HG02840 (cell line): ENCODE data around the gene PLCB2.

Source experiments
- ATAC-seq: cut with Tn5 transposase; IDR thresholded peaks from one replicate; pipeline ENCODE4 v1.9.1; 2021; ENCODE audit warnings: mild to moderate bottlenecking, moderate library complexity, moderate number of reproducible peaks; ENCODE audit not compliant: unreplicated experiment, low FRiP score

The PLCB2 gene

DNA sequence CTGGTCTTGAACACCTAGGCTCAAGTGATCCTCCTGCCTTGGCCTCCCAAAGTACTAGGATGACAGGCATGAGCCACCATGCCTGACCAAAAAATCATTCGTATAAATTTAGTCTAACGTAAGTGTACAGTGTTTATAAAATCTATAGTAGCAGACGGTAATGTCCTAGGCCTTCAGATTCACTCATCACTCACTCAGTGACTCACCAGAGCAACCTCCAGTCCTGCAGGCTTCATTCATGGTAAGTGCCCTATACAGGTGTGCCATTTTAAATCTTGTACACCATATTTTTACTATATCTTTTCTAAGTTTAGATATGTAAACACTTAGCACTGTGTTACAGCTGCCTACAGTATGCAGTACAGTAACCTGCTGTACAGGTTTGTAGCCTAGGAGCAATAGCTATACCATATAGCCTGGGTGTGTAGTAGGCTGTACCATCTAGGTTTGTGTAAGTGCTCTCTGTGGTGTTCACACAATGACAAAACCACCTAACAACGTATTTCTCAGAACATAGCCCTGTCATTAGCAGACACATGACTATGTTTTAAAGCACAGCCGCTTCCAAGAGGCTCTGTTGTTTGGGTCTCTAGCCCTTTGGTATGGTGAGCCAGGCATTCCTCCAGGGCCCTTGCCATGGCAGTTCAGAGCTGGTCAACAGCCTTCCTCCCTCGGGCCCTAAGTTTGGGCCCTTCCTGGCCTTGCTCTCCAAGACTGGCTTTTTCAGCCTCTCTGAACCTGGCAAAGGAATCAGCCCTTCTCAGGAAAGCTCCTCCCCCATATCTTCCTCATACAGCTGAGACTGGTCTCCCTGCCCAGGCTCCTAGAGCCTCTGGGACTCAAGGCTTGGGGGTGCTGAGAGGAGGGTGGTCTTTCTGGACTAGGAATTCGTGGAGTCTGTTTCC lies 34.9 kb upstream of the PLCB2 start:
- no peak for ATAC-seq

DNA sequence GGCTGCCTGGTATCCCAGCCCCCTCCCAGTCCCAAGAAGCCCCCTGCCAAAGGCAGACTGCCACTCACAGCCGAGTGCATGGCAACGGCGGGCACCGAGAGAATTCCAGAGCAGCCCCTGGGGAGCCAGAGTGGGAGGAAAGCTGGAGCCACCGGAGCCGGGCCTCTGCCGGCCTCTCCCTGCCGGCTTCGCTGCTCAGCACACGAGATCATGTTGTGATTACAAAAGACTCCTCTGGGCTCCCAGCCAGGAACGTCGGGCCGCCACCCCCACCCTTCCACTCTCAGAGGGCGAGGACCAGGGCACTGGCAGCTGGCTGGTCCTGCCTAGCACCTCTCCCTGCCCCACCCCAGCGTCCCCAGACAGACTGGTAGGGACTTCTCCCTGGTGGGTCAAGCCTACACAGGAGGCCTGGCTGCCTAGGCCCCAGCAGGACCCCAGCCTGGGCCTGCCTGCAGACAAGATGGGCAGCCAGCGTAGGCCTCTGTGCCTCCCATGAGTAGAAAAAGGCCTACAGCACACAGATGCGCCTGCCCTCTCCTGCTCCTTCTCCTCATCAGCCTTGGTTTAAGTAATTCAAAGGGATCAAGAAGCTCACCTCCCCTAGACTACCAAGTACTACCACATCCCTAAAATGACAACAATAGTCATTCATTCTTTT lies 33.1 kb upstream of the PLCB2 start, which contains the start of gene CCDC9B:
Gene CCDC9B, minus strand, starts transcription at position 200 of the 661 bp plus-strand sequence. Its CDS starts 120 bp downstream, at position 80.
- ATAC-seq = no peak

DNA sequence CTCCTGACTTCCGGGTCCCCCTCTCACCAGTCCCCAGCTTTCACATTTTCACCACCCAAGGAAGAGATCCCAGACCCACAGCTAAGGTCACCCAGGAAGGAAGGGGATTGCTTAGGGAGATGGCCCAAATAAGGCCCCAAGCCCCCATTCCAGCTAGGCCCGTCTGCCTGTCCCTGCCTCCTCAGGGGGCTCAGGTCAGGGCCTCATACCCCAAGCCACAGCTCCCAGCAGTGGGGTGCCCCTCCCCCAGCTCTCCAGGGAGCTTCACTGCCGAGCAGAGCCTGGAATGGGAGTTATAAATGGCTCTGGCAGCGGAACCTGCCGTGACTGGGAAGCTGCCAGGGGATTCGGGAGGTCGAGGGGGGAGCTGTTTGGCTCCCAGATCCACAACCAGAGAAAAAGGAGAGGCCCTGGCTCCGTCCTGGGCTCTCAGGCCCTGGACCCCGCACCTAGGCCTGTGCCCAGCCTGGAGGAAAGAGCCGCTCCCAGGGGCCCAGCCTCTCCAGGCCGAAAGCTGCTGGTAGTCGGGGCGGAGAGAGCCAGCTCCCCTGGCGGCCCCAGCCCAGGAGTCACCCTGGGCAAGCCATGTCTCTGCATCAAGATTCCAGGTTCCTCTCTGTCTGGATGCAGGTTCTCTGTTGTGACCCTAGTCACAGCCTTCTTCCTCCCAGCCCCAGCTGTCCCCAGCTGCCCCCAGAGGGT lies 32.5 kb upstream of the PLCB2 start:
- no peak for ATAC-seq

DNA sequence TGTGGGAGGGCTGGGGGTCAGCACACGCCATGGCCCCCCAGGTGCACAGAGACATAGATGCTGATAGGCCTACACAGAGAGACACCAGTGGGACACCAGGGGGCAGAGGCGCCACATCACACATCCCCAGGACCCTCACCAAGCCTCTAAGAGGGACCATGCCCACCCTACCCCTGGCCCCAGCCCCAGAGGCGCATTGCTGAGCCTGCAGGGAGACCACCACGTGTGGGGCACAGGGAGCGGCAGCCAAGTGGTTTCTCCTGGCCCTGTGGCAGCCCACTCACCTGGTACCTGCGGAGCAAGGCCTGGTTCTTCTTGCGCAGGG lies 31.8 kb upstream of the PLCB2 start:
- ATAC-seq = no peak

DNA sequence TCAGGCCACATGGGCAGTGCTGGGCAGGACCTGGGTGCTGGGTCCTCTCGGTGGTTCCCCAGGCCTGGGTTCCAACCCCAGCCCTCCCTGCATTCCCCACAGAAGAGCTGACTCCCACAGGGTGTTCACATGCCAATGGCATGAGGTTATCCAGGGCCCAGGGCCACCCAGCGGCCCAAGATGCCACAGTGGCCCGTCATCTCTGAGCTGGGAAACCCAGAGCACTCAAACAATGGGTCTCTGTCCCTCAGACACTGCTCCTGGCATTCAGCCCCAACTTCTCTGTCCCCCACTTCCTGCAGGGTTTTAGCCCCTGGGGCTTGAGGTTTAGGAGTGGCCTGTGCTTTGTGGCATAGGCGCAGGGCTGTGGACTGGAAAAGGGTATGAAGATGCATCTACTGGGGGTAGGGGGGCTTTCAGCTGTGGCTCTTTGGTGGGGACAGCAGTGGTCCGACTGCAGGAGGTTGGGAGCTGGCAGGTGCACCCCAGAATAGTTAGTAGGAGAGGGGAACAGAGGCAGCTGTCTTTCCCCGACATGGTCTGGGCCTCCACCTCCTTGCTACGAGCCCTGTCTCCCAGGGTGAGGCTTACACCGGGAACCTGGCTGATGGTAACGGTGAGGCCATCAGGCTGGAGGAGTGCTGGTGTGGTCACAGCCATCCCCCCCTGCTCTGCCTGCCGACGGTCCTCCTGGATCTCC lies 31.3 kb upstream of the PLCB2 start:
- ATAC-seq = no peak

DNA sequence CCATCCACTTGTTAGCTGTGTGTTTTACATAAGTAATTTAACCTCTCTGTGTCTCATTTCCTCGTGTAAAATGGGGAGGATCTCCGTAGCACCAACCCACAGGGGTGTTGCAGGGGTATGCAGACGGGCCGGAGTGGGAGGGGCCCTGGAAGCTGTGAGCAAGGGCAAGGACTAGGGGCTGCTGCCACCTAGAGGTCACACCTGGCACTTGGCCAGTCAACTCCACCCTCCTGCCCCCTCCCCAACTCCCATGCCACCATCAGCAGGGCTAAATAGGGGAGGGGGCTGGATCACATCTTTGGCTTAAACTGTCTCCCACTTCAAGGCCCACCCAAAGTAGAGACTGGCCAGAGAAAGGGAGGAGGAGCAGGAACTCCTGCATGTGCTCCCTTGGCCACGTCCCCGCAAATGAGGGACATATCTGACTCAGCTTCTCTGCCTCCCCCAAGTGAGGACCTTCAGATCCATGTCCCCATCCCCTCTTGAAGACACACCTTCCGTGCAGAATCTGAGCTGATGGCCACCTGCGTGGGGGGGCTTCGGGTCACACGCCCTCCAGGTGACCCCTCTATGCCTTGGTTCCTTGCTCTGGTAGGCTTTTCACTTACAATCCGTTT lies 30.4 kb upstream of the PLCB2 start:
- no peak for ATAC-seq

DNA sequence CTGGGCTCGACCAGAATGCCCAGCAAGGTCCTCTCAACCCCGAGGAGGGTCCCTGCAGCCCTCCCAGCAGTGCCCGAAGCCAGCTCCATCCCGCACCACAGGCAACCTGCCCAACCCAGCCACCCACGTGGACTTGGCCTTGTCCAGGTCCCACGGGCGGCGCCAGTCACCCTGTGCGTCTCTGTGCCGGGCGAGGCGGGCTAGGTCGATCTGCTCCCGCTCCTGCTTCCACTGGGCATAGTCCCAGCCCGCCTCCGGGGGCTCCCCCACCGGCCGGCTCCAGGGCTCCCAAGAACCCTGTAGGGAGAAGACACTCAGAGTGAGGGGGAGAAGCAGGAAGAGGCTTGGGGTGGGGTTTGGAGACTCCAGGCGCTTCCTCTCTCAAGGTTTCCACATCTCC lies 29.9 kb upstream of the PLCB2 start:
- ATAC-seq = no peak

DNA sequence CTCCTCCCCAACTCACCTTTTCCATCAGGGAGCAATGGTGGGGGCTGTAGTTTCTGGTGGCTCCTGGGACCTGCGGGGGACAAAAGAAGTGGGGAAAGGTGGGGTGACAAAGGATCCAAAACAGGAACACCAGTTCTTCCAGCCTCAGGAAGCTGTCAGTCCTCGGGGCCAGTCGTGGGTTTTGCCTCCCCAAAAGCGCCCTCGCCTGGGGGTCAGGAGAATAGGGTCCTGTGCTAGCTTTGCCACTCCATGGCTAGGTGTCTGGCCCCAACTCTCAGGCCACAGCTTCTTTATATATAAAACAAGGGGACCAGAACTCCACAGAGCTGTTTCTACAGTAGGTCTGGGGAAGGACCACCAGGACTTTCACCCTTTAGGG lies 29.0 kb upstream of the PLCB2 start:
- ATAC-seq = no peak

DNA sequence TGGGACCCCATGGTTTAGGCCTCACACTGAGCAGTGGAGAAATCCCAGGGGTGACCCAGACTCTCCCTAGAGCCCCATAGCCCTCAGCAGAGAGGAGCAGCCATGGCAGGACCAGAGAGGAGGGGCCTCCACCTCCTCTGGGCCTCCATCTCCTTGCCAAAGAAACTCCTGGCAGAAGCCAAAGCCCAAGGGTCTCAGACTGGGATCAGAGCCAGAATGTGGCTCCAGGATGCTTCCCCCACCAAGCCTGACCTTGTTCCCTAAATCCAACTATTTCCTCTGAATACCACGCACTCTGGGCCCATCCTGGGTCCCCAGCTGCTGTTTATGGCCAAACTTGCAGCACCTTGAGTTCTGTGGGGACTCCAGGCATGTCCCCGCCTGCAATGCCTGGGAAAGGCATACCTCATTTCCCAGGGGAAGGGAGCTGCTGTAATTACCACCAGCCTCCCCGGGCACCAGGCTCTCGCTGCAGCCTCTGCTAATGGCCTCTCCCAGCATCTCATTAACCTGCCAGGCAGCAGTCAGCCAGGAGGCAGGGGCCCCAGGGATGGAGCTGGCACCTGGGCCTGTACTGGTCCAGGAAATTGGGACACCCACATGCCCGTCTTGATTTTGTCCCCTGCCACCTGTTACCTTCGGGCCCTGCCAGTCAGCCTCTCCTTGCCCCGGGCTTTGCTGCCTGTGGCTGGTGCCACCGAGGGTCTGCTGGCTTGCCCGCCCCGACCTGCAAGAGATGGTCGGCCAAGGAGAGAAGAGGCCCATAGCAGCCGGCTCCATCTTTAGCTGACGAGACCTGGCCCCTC lies 28.4 kb upstream of the PLCB2 start:
- ATAC-seq = no peak

DNA sequence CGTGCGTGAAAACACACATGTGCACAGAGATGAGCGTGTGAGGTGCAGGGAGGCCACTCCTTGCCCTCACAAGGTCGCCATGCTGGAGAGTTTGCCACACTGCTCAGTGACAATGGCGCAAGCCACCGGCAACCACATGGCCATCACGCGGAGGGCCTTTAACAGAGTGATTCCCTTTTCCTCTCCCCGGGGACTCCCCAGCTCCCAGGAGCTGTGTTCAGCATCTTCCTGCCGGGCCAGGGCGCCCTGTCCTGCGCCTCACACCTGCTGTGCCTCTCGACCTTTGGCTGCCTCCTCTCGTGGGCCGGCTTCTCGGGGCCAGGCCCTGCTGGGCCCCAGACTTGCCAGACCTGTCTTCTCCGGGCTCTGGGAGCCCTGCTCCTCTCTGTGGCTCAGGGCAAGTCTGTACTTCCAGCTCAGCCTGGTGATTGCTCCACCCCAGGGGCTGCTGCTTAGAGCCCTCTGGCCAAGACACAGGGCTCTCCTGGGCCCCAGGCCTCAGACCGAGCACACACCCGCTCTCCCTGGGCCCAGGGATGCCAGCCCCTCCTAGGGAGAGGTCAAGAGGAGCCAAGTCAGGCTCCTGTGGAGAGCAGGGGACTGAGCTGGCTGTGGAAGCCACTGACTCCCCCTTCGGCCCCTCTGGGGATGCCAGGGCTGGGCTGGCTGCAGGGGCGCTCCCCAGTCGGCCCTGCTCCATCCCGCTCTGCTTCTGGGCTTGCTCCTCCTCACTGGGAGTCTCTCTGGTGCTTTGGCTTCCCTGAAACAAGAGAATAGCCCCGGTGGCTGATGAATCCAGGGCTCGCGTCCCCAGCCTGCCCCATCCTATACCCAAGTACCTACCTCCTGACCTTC lies 27.4 kb upstream of the PLCB2 start:
- no peak for ATAC-seq

DNA sequence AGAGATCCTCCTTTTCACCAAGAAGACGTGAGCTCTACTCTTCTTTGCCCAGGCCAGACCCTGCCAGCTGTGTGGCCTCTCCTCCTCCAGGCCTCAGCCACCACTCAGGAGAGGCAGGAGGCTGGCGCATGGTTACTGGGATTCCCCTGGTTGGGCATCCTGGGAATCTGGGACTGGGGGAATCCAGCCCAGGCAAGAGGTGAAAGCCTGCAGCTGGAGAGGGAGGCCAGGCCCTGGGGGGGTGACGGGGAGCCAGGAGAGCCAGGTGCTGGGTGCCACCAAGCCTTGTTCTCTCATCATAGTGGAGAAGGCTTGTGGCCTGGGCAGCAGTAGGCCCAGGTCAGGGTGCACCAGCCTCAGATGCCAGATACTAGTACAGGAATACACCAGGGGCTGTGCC lies 26.8 kb upstream of the PLCB2 start:
- ATAC-seq = no peak

DNA sequence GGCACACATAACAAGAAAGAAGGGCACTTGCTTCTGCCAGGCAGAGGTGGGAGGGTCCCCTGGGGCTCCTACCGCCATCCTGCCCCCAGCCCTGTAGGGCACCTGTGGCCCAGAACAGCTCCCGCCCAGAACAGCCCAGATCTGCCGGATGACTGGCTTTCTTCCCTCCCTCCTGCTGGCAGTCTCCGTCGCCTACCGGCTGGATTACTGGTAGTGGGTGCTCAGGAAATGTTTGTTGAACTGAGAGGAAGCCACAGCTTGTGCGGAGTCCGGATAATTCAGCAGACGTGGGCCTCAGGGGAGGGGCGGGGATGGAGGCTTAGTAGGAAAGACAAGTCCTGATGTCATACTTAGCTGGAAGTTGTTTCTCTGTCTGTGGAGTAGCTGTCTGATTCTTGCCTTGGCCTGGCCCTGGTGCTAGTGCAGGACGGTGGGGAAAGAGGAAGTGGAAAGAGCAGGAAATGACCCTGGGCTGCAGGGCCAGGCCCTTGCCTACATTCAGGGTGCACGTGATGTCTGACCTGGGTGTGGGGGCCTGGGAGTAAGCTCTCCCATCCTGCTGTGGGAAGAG lies 26.3 kb upstream of the PLCB2 start:
- no peak for ATAC-seq

DNA sequence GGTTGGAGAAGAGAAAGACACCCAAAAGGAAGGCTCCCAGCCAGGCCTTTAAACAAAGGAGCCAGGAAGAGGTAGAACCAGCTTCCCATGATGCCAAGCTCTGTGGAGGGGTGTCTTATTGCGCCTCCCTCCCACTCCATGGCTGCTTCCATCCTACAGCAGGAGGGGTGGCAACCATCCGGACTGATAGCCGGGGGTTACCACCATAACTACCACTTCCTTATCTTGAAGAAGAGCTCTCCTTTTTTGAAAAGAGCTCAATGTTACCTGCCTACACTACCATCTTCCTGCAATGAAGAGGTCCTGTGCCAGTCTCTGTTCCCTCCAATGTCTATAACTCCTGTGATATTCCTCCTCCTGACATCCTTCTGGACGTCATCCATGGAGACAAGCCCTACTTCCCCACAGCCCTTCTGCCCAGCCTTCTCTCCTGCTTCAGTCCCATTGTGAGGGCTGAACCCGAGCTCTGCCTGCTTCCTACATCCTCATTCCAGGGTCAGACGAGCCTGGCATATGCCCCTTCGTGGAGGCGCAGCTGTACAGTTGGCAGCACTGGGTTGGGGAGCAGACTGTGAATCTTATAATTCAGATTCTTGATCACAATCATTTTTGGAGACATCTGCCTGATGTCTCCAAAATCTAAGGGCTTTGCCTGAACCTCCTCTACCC lies 24.5 kb upstream of the PLCB2 start:
- ATAC-seq = no peak

DNA sequence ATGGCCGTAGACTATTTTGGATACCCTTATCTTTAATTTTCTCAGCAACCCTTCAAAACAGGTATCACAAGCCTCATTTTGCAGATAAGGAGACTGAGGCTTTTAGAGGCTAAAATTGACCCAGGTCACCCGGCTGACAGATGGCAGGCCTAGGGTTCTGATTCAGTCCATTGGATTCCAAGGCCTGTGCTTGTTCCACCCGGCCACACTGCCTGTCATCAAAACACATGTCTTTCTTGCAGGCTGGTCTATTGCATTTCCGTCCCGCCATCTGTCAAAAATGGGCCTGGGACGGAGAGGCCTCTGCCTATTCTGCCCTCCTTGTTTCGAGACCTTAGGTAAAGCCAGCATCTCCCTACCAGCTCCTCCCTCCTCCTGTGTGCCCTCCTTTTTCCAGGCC lies 23.9 kb upstream of the PLCB2 start:
- ATAC-seq = no peak

DNA sequence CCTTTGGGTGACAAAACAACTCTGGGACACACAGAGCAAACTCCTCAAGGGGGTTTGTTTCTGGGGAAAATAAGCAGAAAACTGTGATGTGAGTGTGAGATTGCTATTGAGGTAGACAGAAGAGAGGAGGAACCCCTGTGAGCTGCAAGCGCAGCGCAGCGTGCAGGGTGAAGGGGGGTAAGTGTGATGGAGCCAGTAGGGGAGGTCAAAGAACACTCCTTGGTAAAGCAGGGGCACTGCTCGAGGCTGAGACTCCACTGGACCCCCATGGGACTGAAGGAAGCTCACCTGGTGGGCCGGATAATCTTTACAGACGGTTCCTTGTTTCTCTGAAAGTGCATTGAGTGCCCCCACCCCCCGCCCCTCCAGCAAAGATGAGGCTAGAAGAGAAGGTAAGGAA lies 23.3 kb upstream of the PLCB2 start:
- ATAC-seq = no peak

DNA sequence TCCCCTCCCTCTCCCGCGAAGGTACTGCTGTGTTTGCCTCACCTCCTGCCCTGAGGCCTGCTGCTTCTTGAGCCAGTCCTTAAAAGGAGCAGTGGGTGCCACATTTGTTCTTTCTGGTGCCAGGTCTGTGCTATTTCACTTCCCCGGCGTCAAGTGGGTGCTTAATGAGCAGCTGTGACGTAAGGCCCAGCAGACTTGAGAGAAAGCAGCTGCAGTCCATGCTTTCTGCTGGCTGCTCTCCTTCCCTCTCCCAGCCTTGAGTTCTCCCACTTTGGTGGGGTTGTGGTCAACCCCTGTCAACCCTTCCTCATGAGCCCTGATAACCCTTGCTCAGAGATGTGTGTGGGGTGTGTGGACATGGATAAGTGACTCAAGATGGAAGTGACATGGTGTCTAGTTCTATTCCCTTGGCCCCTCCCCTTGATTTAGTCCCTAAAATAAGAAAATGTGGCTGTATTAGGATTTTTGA lies 22.7 kb upstream of the PLCB2 start:
- ATAC-seq = no peak

DNA sequence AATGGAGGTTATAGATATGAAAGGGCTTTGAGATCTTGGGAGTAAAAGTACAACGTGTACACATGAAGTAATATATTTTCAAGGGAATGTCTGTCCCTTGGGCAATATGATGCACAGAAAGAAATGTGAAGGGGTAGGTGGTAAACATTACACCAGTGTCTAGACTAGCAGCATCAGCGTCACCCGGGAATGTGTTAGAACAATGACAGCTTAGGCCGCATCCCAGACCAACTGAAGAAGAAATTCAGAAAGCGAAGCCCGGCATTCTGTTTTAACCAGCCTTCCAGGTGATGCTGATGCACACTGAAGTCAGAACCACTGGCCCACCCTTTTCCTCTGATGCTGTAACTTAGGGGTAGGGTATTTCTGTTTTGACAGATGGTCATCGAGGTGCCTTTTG lies 22.1 kb upstream of the PLCB2 start:
- no peak for ATAC-seq

DNA sequence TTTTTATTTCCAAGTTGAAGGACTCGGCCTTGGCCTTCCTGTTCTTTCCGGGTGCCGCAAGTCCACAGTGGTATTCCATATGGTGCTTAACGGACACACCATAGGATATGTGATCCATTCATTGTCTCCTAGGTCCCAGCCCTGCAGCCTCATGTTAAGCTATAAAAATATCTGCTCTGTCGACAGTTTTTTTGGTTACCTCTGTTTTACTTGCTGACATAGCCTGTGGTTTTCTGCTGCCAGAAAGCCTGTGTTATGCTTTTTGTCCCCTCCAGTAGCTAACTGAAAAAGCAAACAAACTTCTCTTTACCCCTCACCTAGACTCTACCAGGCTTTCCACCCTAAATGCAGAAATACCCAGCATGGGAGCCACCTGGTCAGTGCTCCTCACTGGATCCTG lies 21.0 kb upstream of the PLCB2 start:
- ATAC-seq = no peak
